Measurements from ENCODE around the gene ASCC1.
"Not testable (repeated sequence)": the region's sequence is repeated elsewhere in the genome, so short reads cannot be mapped to it uniquely, and the experiment has no call there.

Gene ASCC1

DNA sequence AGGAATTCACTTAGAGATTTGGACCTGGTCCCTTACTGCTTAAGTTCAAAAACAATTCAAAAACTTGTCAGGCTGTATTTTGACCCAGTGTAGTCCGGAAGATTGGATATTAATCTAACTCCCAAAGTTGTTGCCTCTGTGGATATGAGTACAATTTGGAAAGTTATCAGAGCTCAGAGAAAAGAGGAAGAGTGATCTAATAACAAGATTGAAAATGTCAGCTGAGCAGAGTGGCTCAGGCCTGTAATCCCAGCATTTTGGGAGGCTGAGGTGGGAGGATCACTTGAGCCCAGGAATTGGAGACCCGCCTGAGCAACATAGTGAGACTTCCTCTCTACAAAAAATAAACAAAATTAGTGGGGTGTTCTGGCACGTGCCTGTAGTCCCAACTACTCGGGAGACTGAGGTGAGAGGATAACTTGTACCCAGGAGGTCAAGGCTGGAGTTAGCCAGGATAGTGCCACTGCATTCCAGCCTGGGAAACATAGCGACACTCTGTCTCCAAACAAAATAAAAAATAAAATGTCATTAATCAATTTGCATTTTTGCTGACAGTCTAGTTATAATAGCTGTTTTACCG is 3.2 kb upstream of the ASCC1 start:
- no peak for DNase-seq

GRCh38 chr10:72218726-72219125 is 2.6 kb upstream of the ASCC1 start:
- DNase-seq = no peak

DNA sequence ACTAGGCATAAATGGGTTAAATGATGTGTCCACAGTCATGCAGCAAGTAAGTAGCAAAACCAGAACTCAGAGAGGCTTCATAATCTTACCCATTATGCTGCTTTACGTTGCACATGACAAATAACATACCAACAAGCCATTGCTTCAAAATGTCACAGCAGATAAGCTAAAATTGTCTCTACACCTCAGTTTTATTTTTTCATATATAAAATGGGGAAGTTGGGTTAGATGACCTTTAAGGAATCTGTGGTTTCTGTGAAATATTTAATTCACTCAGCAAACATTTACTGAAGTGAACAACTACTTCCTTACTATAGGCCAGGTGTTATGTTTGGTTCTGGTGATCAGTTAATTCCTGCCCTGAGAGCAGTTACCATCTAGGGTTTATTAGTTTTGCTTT is 2.2 kb upstream of the ASCC1 start:
- no peak for DNase-seq

DNA sequence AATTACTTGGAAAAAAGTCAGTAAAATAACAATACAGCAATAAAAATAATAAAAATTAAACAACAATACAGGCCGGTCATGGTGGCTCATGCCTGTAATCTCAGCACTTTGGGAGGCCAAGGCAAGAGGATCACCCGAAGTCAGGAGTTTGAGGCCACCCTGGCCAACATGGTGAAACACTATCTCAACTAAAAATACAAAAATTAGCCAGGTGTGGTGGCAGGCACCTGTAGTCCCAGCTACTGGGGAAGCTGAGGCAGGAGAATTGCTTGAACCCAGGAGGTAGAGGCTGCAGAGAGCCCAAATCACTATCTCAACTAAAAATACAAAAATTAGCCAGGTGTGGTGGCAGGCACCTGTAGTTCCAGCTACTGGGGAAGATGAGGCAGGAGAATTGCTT is 4.2 kb downstream of the ASCC1 start:
- not testable (repeated sequence) for DNase-seq

GRCh38 chr10:72211381-72211780 is 4.7 kb downstream of the ASCC1 start:
- DNase-seq = not testable (repeated sequence)

GRCh38 chr10:72208526-72208925 is 7.5 kb downstream of the ASCC1 start:
- DNase-seq = not testable (repeated sequence)

DNA sequence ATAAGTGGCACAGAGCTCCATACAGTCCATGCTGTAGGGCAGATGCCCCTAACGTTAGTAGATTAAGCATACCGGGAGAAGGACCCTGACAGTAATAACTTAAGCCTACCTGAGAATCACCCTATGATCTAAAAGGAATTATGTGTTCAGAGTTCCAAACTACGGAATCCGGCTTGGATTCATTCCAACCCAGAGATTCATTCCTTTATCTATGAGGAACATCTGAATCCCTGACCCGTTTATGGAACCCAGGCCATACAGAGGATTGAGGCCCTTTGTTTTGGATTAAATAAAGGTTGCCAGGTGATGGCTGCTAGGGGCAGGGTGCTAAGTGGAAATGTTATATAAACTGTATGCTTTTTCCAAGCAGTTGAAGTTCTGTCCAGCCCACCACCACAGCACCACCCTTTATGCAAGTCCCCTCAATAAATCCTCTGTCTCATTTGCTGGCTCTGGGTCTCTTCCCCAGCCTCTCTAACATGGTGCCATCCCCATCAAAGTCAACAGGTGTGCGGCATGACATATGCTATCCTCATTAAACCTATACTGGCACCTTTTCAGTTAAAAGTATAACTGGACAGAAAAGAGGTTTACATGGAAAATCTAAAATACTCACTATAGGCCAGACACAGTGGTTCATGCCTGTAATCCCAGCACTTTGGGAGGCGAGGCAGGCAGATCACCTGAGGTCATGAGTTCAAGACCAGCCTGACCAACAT is 9.4 kb downstream of the ASCC1 start:
- no peak for DNase-seq

- no peak for DNase-seq
Observed at GRCh38 chr10:72204724-72205123, 11.4 kb downstream of the ASCC1 start.

- DNase-seq = no peak
Observed at GRCh38 chr10:72204296-72204695, 11.8 kb downstream of the ASCC1 start.

GRCh38 chr10:72201293-72201692 is 14.8 kb downstream of the ASCC1 start:
- no peak for DNase-seq

DNA sequence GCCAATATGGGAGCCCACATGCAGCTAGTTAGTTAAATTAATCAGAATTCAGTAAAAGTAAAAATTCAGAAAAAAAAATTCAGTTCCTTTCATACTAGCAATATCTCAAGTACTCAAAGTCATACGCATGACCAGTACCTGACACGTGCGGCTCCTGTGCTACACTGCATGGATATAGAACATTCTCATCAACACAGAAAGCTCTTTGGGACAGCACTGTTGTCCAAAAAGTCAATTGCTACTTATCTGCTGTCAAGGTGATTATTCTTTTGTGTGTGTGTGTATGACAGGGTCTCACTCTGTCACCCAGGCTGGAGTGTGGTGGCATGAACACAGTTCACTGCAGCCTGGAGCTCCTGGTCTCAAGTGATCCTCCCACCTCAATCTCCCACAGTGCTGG is 15.2 kb downstream of the ASCC1 start:
- DNase-seq = no peak

GRCh38 chr10:72194949-72195348 is 21.1 kb downstream of the ASCC1 start:
- DNase-seq = no peak

GRCh38 chr10:72186982-72187330 is 29.1 kb downstream of the ASCC1 start:
- no peak for DNase-seq

DNA sequence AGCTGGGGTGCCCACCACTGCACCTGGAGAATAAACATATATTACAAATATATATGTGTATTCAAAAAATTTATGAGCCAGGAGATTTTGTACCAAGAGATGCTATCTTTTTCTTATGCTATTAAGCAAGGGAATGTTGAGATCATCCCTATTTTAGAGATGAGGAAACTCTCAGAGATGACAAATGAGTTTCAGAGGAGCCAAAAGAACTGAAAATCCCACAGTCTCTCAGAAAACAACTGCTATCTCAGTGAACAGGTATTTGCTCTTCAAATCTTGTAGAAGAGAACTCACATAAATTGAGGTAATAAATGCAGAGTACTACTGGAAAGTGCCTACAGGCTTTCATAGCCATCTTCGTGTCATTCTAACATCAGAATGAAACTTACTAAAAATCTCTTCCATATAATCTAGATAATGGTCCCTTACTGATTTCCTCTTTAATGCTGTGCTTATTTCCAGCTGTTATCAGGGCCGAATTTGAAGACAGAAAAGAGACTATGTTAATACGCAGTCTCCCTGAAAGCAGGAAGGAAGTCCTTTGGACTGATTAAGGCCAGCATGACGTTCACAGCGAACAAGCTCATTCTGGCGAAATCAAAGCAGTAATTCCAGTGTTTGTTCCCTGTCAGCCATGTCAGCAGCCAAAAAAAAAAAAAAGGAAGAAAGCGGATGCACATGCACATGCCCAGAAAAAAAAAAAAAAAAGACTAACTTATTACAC is 29.7 kb downstream of the ASCC1 start:
- DNase-seq = no peak

DNA sequence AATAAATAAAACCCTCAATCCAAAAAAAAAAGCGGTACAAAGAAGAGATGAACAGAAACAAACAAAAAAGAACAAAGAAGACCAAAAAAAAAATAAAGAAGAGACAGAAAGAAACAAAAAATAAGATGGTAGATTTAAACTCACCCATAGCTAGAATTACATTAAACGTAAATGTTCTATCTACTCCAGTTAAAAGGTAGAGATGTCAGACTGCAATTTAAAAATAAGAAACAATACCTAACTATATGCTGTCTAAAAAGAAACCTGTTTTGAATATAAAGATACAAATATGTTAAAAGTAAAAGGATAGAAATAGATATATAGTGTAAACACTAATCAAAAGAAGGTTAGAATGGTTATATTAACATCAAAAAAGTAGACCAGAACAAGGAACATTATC is 31.9 kb downstream of the ASCC1 start:
- DNase-seq = no peak

GRCh38 chr10:72177454-72177853 is 38.6 kb downstream of the ASCC1 start:
- no peak for DNase-seq

DNA sequence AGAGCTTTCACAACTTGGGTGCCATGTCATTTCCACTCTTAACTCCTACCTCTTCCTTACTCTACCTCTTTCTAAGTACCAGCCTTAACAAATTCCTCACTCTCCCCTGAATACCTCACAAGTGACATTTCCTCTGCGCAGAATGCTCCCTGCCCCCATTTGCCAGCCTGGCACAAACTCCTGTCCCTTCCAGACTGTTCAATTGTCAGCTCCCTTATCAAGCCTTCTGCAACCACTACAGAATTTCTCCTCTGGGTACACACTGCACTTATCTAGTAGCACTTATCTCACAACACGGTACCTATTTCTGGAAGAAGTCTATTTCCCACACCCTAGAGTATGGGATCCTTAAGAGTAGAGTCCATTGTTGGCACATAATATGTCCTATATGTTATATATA is 39.4 kb downstream of the ASCC1 start:
- no peak for DNase-seq

GRCh38 chr10:72175149-72175548 is 40.9 kb downstream of the ASCC1 start:
- no peak for DNase-seq

DNA sequence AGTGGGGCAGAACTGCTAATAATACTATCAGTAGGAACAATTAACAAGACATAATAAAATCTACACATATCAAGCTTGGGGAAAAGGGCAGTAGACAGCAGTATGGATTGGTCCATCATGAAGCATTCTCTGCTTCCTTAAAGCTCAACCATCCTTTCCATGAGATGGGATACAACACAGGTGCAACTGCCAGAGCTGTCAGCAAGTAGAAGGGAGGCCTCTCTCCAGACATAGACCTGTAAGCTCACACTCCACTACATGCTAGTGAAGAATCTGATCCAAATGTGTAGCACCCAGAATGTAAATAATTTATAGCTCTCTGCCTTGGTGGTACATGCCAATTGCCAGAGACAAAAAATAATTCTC is 41.8 kb downstream of the ASCC1 start:
- DNase-seq = no peak

DNA sequence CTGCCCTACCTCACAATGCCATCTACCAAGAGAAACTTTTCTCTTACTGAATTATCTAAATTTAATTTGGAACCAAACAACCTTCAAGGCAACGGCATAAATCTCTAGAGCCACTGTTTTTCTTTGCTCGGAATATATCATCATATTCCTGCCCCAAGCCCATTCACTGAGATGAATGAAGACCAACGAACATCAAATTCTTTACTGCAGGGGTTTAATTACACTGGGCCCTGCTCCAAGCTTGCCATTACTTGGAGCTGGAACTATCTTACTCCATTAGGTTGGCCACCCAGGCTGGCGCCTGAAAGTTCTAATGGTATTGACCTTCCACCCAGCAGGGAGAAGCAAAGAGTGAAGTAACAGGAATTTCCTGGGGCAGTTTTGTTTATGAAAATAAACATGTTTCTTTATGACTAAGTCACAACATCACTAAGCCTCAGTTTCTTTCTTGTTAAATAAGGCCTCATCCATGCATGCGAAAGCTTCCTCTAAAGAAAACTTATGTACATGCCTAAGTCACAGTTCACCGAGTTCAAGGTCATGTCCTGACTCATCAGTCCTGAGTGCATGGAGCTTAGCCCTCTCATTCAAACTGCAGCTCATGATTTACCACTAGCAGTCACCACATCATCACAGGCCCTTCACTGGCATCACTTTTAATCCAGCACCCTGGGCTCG is 42.3 kb downstream of the ASCC1 start:
- DNase-seq = no peak

DNA sequence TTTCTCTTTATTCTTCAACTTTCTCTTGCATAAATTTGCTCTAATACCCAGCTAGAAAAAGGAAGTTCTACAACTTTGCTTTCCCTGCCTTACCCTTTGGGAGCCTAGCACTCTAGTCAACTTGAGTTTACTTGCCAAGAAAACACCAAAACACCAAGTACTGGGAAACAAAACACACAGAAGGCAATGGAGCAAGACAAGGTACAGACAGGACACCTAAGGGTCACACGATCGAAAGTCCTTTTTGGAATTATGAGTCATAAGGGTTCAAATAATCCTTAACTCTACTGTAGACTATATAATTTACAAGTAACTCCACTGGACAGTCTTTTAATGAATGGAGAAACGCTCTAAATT is 42.8 kb downstream of the ASCC1 start:
- DNase-seq = no peak

- DNase-seq = no peak
Observed at GRCh38 chr10:72171175-72171630, 44.9 kb downstream of the ASCC1 start.

- no peak for DNase-seq
Observed at GRCh38 chr10:72170733-72171132, 45.3 kb downstream of the ASCC1 start.

GRCh38 chr10:72170263-72170662 is 45.8 kb downstream of the ASCC1 start:
- DNase-seq = no peak

All from SIG-M5 (cell line).